ENCODE measurements around the gene FAM47E. TPM values are rescaled to one million over a fixed set of nuclear protein-coding genes. Genes with fewer than 3 reads are reported as not detected.

Gene FAM47E
- total RNA-seq, 6 experiments from 2014 or later, result 0.17 TPM; not detected in 5

DNA sequence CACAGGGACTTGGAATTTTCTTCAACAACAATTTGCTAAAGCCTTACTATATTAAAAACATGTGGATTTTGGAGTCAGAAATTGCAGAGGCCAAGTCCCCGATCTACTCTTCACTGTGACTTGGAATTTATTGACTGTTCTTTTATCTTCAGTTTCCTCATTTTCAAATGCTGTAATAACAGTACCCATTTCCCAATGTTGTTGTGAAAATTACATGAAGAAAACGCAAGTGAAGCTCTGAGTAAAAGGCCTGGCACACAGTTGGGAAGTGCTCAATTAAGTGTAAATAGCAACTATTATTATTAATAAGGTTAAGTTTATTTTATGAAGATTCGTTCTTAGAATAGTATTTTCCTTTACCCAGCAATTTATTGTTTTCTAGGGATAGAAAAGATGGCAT lies 70.7 kb downstream of the FAM47E start:
- Mint-ChIP-seq H3K27me3 (ENCODE audit: insufficient read depth) (peaks cover 15% of the 10 kb centered on the region), H3K4me1 (ENCODE audit: low read depth) (no peaks in the 10 kb centered on the region), H3K27ac (no peak overlapping the region), H3K9me3 (peaks cover 40% of the 10 kb centered on the region), H3K4me3 (no peak overlapping the region), H3K36me3 (ENCODE audit: low read depth) (peaks cover 24% of the 10 kb centered on the region)
- TF ChIP-seq, protein P1, sequence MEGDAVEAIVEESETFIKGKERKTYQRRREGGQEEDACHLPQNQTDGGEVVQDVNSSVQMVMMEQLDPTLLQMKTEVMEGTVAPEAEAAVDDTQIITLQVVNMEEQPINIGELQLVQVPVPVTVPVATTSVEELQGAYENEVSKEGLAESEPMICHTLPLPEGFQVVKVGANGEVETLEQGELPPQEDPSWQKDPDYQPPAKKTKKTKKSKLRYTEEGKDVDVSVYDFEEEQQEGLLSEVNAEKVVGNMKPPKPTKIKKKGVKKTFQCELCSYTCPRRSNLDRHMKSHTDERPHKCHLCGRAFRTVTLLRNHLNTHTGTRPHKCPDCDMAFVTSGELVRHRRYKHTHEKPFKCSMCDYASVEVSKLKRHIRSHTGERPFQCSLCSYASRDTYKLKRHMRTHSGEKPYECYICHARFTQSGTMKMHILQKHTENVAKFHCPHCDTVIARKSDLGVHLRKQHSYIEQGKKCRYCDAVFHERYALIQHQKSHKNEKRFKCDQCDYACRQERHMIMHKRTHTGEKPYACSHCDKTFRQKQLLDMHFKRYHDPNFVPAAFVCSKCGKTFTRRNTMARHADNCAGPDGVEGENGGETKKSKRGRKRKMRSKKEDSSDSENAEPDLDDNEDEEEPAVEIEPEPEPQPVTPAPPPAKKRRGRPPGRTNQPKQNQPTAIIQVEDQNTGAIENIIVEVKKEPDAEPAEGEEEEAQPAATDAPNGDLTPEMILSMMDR (IDR thresholded peaks at IDR 0.05), result no peak
- no peak for DNase-seq

DNA sequence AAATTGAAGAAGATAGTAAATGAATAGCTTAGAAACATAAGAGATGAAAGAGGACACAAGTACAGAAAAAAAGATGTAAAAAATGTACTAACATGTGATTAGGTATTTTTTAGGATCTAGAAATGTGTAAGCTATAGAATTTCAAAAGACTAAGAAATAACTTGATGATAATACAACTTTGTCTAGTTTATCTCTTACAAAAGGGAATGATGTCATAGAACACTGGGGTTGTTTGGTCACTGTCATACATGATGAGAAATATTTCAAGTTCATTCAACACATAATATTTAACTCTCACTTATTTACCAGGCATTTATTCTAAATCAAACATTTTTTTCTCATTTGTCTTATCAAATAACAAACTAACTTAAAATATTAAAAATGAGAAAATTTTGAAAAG lies 73.6 kb downstream of the FAM47E start:
- TF ChIP-seq, protein P1 (IDR thresholded peaks at IDR 0.05), result no peak
- Mint-ChIP-seq H3K36me3 (ENCODE audit: low read depth) (peaks cover 31% of the 10 kb centered on the region), H3K27ac (no peak overlapping the region), H3K4me1 (ENCODE audit: low read depth) (no peaks in the 10 kb centered on the region), H3K4me3 (no peak overlapping the region), H3K27me3 (ENCODE audit: insufficient read depth) (peaks cover 13% of the 10 kb centered on the region), H3K9me3 (peaks cover 46% of the 10 kb centered on the region)
- DNase-seq, result no peak

GRCh38 chr4:76326515-76326914 lies 75.0 kb downstream of the FAM47E start:
- TF ChIP-seq, protein P1 (IDR thresholded peaks at IDR 0.05), result no peak
- Mint-ChIP-seq H3K27me3 (ENCODE audit: insufficient read depth) (peaks cover 7% of the 10 kb centered on the region), H3K27ac (no peak overlapping the region), H3K4me3 (no peak overlapping the region), H3K9me3 (peaks cover 35% of the 10 kb centered on the region), H3K36me3 (ENCODE audit: low read depth) (peaks cover 21% of the 10 kb centered on the region), H3K4me1 (ENCODE audit: low read depth) (no peaks in the 10 kb centered on the region)
- no peak for DNase-seq

Other genes starting within 250 kb of the FAM47E start
- not detected for gene CXCL9, start 244.2 kb upstream of the FAM47E start, total RNA-seq (2021; fragmentation: NEBNext Ultra II Directional; extraction: Animal tissue kit (Norgen Biotek cat#: 25700))
- gene CXCL10, start 228.2 kb upstream of the FAM47E start, total RNA-seq (2021; fragmentation: NEBNext Ultra II Directional; extraction: Animal tissue kit (Norgen Biotek cat#: 25700)), result not detected
- not detected for gene CXCL11, start 215.7 kb upstream of the FAM47E start, total RNA-seq (2021; fragmentation: NEBNext Ultra II Directional; extraction: Animal tissue kit (Norgen Biotek cat#: 25700))
- not detected for gene ART3, start 177.0 kb upstream of the FAM47E start, total RNA-seq (2021; fragmentation: NEBNext Ultra II Directional; extraction: Animal tissue kit (Norgen Biotek cat#: 25700))
- gene NUP54, start 103.3 kb upstream of the FAM47E start, total RNA-seq (2021; fragmentation: NEBNext Ultra II Directional; extraction: Animal tissue kit (Norgen Biotek cat#: 25700)), result 10 to 100 TPM; 25.7 to 37.8 (median 33.3) TPM
- gene SCARB2, start 37.9 kb upstream of the FAM47E start, total RNA-seq (2021; fragmentation: NEBNext Ultra II Directional; extraction: Animal tissue kit (Norgen Biotek cat#: 25700)), result 100 to 1,000 TPM; 126 to 145 (median 138) TPM
- 1 to 10 TPM; 4.3 to 6.0 (median 5.4) TPM for gene STBD1, start 55.0 kb downstream of the FAM47E start, total RNA-seq (2021; fragmentation: NEBNext Ultra II Directional; extraction: Animal tissue kit (Norgen Biotek cat#: 25700))
- gene CCDC158, start 169.4 kb downstream of the FAM47E start, total RNA-seq (2021; fragmentation: NEBNext Ultra II Directional; extraction: Animal tissue kit (Norgen Biotek cat#: 25700)), result under 1 TPM in 1 of 6 experiments, not detected in 5; 0.05 TPM
- gene SHROOM3, start 183.5 kb downstream of the FAM47E start, total RNA-seq (2021; fragmentation: NEBNext Ultra II Directional; extraction: Animal tissue kit (Norgen Biotek cat#: 25700)), result 10 to 100 TPM; 39.1 to 98.7 (median 40.9) TPM